Measurements from ENCODE around the gene LLPH.

GRCh38 chr12:66154776-66155175, 24.2 kb upstream of the LLPH start:
- no peak for TF ChIP-seq CTCF (conservative IDR thresholded peaks at IDR 0.05; ENCODE audit: low read length)
- no peak for TF ChIP-seq EZH2phosphoT487 (IDR thresholded peaks at IDR 0.05; ENCODE audit: borderline replicate concordance)

Data from Loucy (cell line).